ENCODE results near the gene SLC35E3. TPM values are rescaled to one million over a fixed set of nuclear protein-coding genes. Genes with fewer than 3 reads are reported as not detected.

SLC35E3 gene
- total RNA-seq, 3 donors from 2014 or later = 3.5 to 5.2 (median 4.5) TPM

GRCh38 chr12:68780731-68781130 is 34.8 kb downstream of the SLC35E3 start:
- DNase-seq (no peak), ATAC-seq (no peak)
- Mint-ChIP-seq H3K4me1 (ENCODE audit: low read depth) (no peaks in the 10 kb centered on the region), H3K36me3 (ENCODE audit: insufficient read depth) (no peaks in the 10 kb centered on the region), H3K9me3 (no peaks in the 10 kb centered on the region), H3K4me3 (no peak overlapping the region), H3K27me3 (ENCODE audit: low read depth) (no peaks in the 10 kb centered on the region)

DNA sequence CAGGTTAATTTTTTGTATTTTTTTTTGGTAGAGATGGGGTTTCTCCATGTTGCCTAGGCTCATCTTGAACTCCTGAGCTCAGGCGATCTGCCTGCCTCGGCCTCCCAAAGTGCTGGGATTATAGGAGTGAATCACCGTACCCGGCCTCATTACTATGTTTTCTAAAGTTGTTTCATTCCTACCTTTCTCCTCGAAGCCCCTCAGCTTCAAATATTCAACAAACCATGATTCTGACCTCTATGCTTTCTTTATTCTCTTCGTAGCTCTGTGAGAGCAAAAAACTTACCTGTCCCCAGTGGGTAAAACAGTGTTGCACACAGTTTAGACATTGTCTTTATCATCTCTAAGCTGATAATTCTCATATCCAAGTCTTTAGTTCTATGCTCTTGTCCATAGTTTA is 35.8 kb downstream of the SLC35E3 start:
- no peaks in the 10 kb centered on the region for H3K9me3 Mint-ChIP-seq
- no peaks in the 10 kb centered on the region for H3K27me3 Mint-ChIP-seq (ENCODE audit: low read depth)
- no peak overlapping the region for H3K4me3 Mint-ChIP-seq
- H3K36me3 Mint-ChIP-seq (ENCODE audit: insufficient read depth) = no peaks in the 10 kb centered on the region
- no peaks in the 10 kb centered on the region for H3K4me1 Mint-ChIP-seq (ENCODE audit: low read depth)
- ATAC-seq (no peak), DNase-seq (no peak)

DNA sequence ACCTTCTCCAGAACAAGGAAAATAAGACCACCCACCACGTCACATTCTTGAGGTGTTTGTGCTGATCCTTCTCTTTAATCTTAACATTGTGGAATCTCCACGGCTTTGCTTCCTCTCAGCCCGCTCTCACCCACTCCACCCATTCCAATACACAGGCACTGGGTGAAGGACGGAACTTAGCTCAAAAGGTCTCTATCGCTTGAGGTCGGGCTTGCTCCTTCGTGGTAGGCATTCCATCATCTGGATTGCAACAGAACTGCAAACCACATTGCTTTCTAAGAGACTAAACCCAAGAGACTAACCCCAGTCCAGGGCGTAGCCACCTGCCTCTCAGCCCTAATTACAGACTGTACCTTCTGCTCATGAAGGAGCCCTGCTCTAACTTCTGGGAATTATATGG is 38.0 kb downstream of the SLC35E3 start:
- H3K4me3 Mint-ChIP-seq = no peak overlapping the region
- no peaks in the 10 kb centered on the region for H3K27me3 Mint-ChIP-seq (ENCODE audit: low read depth)
- no peaks in the 10 kb centered on the region for H3K36me3 Mint-ChIP-seq (ENCODE audit: insufficient read depth)
- no peaks in the 10 kb centered on the region for H3K9me3 Mint-ChIP-seq
- ATAC-seq (no peak), DNase-seq (no peak)
- H3K4me1 Mint-ChIP-seq (ENCODE audit: low read depth) = no peaks in the 10 kb centered on the region

- ATAC-seq = no peak
- DNase-seq = no peak
- no peaks in the 10 kb centered on the region for H3K36me3 Mint-ChIP-seq (ENCODE audit: insufficient read depth)
- no peaks in the 10 kb centered on the region for H3K4me1 Mint-ChIP-seq (ENCODE audit: low read depth)
- no peak overlapping the region for H3K4me3 Mint-ChIP-seq
- H3K9me3 Mint-ChIP-seq = no peaks in the 10 kb centered on the region
- no peaks in the 10 kb centered on the region for H3K27me3 Mint-ChIP-seq (ENCODE audit: low read depth)
Observed at GRCh38 chr12:68785358-68785757, 39.4 kb downstream of the SLC35E3 start.

DNA sequence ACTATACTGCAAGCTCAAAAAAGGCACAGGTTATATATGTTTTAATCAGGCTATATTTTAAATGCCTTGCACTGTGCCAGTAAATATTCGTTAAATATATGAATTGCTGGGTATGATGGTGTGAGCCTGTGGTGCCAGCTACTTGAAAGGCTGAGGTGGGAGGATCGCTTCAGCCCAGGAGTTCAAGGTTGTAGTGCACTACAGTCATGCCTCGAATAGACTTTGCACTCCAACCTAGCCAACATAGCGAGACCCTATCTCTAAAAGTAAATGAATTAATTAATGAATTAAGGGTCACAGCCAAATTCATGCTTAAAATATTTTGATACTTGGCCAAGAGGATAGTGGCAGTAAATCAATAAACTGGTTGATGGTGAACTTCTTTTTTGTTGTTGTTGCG is 39.8 kb downstream of the SLC35E3 start:
- Mint-ChIP-seq H3K4me1 (ENCODE audit: low read depth) (no peaks in the 10 kb centered on the region), H3K36me3 (ENCODE audit: insufficient read depth) (no peaks in the 10 kb centered on the region), H3K4me3 (no peak overlapping the region), H3K9me3 (no peaks in the 10 kb centered on the region), H3K27me3 (ENCODE audit: low read depth) (no peaks in the 10 kb centered on the region)
- DNase-seq (no peak), ATAC-seq (no peak)

- Mint-ChIP-seq H3K4me3 (no peak overlapping the region), H3K9me3 (no peaks in the 10 kb centered on the region), H3K27me3 (ENCODE audit: low read depth) (no peaks in the 10 kb centered on the region), H3K36me3 (ENCODE audit: insufficient read depth) (no peaks in the 10 kb centered on the region), H3K4me1 (ENCODE audit: low read depth) (no peaks in the 10 kb centered on the region)
- no peak for DNase-seq
- ATAC-seq = no peak
Observed at GRCh38 chr12:68786929-68787328, 41.0 kb downstream of the SLC35E3 start.

GRCh38 chr12:68788554-68789143 is 42.7 kb downstream of the SLC35E3 start:
- Mint-ChIP-seq H3K27me3 (ENCODE audit: low read depth) (no peaks in the 10 kb centered on the region), H3K9me3 (no peaks in the 10 kb centered on the region), H3K4me3 (no peak overlapping the region), H3K36me3 (ENCODE audit: insufficient read depth) (no peaks in the 10 kb centered on the region), H3K4me1 (ENCODE audit: low read depth) (no peaks in the 10 kb centered on the region)
- no peak for DNase-seq
- no peak for ATAC-seq

DNA sequence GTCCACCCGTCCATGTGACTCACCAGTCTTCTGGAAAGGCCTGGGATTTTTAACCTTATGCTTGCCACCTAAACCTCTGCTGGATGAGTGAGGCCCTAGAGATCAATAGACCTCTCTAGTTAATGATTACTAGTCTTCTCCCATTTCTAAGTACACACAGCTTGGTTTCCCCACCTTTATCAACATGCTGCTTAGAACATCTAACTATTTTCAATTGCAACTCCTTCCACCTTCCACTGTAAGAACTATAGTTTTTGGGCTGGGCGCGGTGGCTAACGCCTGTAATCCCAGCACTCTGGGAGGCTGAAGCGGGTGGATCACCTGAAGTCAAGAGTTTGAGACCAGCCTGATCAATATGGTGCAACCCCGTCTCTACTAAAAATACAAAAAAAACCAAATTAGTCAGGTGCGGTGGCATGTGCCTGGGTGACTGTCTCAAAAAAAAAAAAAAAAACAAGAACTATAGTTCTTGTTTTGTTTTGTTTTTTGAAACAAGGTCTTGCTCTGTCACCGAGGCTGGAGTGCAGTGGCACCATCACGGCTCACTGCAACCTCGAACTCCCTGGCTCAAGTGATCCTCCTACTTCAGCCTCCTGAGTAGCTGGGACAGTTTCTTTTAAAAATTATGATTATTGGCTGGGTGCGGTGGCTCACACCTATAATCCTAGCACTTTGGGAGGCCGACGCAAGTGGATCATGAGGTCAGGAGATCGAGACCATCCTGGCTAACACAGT is 43.3 kb downstream of the SLC35E3 start:
- Mint-ChIP-seq H3K4me3 (no peak overlapping the region), H3K27me3 (ENCODE audit: low read depth) (no peaks in the 10 kb centered on the region), H3K4me1 (ENCODE audit: low read depth) (no peaks in the 10 kb centered on the region), H3K36me3 (ENCODE audit: insufficient read depth) (no peaks in the 10 kb centered on the region), H3K9me3 (no peaks in the 10 kb centered on the region)
- no peak for DNase-seq
- no peak for ATAC-seq

DNA sequence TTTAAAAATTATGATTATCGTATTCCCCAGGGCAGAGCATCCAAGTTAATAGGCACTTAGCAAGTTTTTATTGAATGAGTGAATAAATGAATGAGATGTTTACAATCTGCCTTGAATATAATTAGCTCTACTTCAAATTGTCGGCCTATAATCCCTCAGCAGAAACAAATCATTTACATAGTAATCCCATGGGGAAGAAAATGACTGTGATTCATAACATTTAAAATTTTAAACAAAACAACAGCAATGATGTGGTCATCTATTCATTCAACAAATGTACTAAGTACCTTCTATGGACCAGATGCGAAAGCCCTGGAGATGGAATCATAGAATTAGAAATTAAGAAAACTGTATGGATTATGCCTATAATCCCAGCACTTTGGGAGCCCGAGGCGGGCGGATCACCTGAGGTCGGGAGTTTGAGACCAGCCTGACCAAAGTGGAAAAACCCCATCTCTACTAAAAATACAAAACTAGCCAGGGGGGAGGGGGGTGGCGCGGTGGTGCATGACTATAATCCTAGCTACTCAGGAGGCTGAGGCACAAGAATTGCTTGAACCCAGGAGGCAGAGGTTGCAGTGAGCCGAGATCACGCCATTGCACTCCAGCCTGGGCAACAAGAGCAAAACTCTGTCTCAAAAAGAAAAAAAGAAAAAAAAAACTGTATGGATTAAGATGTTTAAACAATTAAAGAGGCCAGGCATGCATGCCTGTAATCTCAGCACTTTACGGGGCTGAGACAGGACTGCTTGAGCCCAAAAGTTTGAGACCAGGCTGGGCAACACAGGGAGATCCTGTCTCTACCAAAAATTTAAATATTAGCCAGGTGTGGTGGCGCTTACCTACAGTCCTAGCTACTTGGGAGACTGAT is 44.3 kb downstream of the SLC35E3 start:
- DNase-seq (no peak), ATAC-seq (no peak)
- no peaks in the 10 kb centered on the region for H3K9me3 Mint-ChIP-seq
- H3K36me3 Mint-ChIP-seq (ENCODE audit: insufficient read depth) = no peaks in the 10 kb centered on the region
- H3K4me3 Mint-ChIP-seq = no peak overlapping the region
- H3K4me1 Mint-ChIP-seq (ENCODE audit: low read depth) = no peaks in the 10 kb centered on the region
- H3K27me3 Mint-ChIP-seq (ENCODE audit: low read depth) = no peaks in the 10 kb centered on the region

GRCh38 chr12:68790952-68791234 is 44.9 kb downstream of the SLC35E3 start:
- DNase-seq (no peak), ATAC-seq (no peak)
- Mint-ChIP-seq H3K27me3 (ENCODE audit: low read depth) (no peaks in the 10 kb centered on the region), H3K36me3 (ENCODE audit: insufficient read depth) (no peaks in the 10 kb centered on the region), H3K4me1 (ENCODE audit: low read depth) (no peaks in the 10 kb centered on the region), H3K4me3 (no peak overlapping the region), H3K9me3 (no peaks in the 10 kb centered on the region)

DNA sequence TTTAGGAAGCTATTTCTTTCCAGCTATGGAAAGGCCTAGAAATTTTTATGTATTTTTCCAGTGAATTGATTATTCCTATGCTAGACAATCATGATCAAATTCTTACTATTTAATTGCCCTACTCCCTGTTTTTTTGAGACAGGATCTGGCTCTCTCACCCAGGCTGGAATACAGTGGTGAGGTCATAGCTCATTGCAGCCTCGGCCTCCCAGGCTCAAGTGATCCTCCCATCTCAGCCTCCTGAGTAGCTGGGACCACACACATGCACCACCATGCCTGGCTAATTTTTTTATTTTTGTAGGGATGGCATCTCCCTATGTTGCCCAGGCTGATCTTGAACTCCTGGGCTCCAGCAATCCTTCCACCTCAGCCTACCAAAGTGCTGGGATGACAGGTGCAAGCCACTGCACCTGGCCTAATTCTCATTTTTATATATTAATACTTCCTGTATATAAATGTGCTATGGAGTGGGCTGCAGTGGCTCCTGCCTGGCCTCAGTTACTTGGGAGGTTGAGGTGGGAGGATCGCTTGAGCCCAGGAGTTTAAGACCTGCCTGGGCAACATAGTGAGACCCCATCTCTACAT is 46.0 kb downstream of the SLC35E3 start:
- DNase-seq = no peak
- ATAC-seq = no peak
- H3K9me3 Mint-ChIP-seq = no peaks in the 10 kb centered on the region
- H3K36me3 Mint-ChIP-seq (ENCODE audit: insufficient read depth) = no peaks in the 10 kb centered on the region
- H3K27me3 Mint-ChIP-seq (ENCODE audit: low read depth) = no peaks in the 10 kb centered on the region
- no peak overlapping the region for H3K4me3 Mint-ChIP-seq
- no peaks in the 10 kb centered on the region for H3K4me1 Mint-ChIP-seq (ENCODE audit: low read depth)

- no peaks in the 10 kb centered on the region for H3K9me3 Mint-ChIP-seq
Observed at GRCh38 chr12:68792952-68793351, 47.0 kb downstream of the SLC35E3 start.

GRCh38 chr12:68793436-68793835 is 47.5 kb downstream of the SLC35E3 start:
- Mint-ChIP-seq H3K4me1 (ENCODE audit: low read depth) (no peaks in the 10 kb centered on the region), H3K27me3 (ENCODE audit: low read depth) (no peaks in the 10 kb centered on the region), H3K4me3 (no peak overlapping the region), H3K9me3 (no peaks in the 10 kb centered on the region), H3K36me3 (ENCODE audit: insufficient read depth) (no peaks in the 10 kb centered on the region)
- no peak for ATAC-seq
- no peak for DNase-seq

More at GRCh38 chr12:68792952-68793351, 47.0 kb downstream of the SLC35E3 start:
- Mint-ChIP-seq H3K4me3 (no peak overlapping the region), H3K4me1 (ENCODE audit: low read depth) (no peaks in the 10 kb centered on the region), H3K27me3 (ENCODE audit: low read depth) (no peaks in the 10 kb centered on the region), H3K36me3 (ENCODE audit: insufficient read depth) (no peaks in the 10 kb centered on the region)
- no peak for DNase-seq
- peak; percentile 74 to 93 for ATAC-seq

DNA sequence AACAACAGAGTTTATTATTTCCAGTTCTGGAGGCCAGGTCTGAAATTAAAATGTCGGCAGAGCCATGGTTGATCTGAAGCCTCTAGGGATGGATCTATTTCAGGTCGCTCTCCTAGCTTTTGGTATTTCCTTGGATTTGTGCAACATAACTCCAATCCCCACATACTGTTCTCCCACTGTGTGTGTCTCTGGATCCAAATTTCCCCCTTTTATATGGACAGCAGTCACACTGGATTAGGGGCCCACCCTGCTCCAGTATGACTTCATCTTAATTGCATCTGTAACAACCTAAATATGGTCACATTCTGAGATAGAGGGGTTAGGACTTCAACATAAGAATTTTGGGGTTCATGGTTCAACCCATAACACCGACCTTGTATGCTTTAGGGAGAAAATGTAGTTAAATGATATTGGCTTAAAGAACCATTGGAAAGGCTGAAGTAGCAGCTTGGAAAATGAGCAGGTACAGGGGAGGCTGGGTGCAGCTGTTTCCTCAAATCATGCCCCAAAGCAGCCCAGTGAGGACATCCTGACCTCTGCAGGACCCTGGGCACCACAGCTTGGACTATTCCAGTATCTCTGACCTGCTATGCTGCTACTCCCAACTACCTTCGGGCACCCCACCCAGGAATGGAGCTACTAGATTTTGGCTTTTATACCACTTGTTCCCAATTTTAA is 48.1 kb downstream of the SLC35E3 start:
- Mint-ChIP-seq H3K27me3 (ENCODE audit: low read depth) (no peaks in the 10 kb centered on the region), H3K4me3 (no peak overlapping the region)
- no peak for ATAC-seq

More for the DNA sequence above, 48.1 kb downstream of the SLC35E3 start:
- no peaks in the 10 kb centered on the region for H3K36me3 Mint-ChIP-seq (ENCODE audit: insufficient read depth)
- no peaks in the 10 kb centered on the region for H3K9me3 Mint-ChIP-seq
- DNase-seq = no peak
- H3K4me1 Mint-ChIP-seq (ENCODE audit: low read depth) = no peaks in the 10 kb centered on the region
